CD14-positive monocyte (primary cell): ENCODE data around the gene TNNI3K. TPM values are rescaled to one million over a fixed set of nuclear protein-coding genes. Genes with fewer than 3 reads are reported as not detected.

Source experiments
- DNase-seq, 3 donors: peaks; one replicate each; pipeline ENCODE4 v3.0.0-alpha.2; 2011 to 2022
- H2AFZ ChIP-seq: 2 replicates; pipeline ENCODE4 v1.6.0; 2012; ENCODE audit warnings: mild to moderate bottlenecking, low read depth, low read length, inconsistent platforms; ENCODE audit not compliant: insufficient read depth, poor library complexity, severe bottlenecking
- H3K27ac ChIP-seq, 2 donors: 1 replicate in 1 of 2; 2 replicates in 1 of 2; pipeline ENCODE4 v1.5.1; 2012 to 2013; ENCODE audit warnings: low read length in 2 of 2, control low read depth in 1 of 2, inconsistent platforms in 1 of 2, low read depth in 1 of 2, mild to moderate bottlenecking in 1 of 2
- H3K27me3 ChIP-seq, 2 donors: one replicate each; pipeline versions ENCODE4 v1.6.0 to v1.6.1; 2011 to 2013; ENCODE audit warnings: low read length in 2 of 2; ENCODE audit not compliant: control insufficient read depth in 2 of 2, insufficient read depth in 2 of 2
- H3K36me3 ChIP-seq, 2 donors: replicated peaks in 1 of 2; 1 replicate in 1 of 2; 2 replicates in 1 of 2; pipeline versions ENCODE4 v1.5.1 to v1.6.1; 2012 to 2013; ENCODE audit warnings: low read length in 2 of 2, control low read depth in 1 of 2, inconsistent platforms in 1 of 2, mild to moderate bottlenecking in 1 of 2; ENCODE audit not compliant: insufficient read depth in 2 of 2, control insufficient read depth in 1 of 2
- H3K4me1 ChIP-seq, 2 donors: 1 replicate in 1 of 2; 2 replicates in 1 of 2; pipeline versions ENCODE4 v1.5.1 to v1.6.1; 2012 to 2013; ENCODE audit warnings: low read length in 2 of 2, control low read depth in 1 of 2, inconsistent platforms in 1 of 2, mild to moderate bottlenecking in 1 of 2, moderate library complexity in 1 of 2; ENCODE audit not compliant: insufficient read depth in 2 of 2, control insufficient read depth in 1 of 2
- H3K4me2 ChIP-seq: replicated peaks from 2 replicates; pipeline ENCODE3; 2012; ENCODE audit warnings: low read length, moderate library complexity, mild to moderate bottlenecking; ENCODE audit not compliant: poor library complexity, severe bottlenecking; ENCODE audit errors: extremely low read depth
- H3K4me3 ChIP-seq, 3 experiments: fragments of 200-600 bp in 1 of 3; sonication (generic) in 1 of 3; replicated peaks in 1 of 3; 1 replicate in 2 of 3; 2 replicates in 1 of 3; pipeline ENCODE4 v1.5.1; 2011 to 2013; ENCODE audit warnings: low read length in 3 of 3, mild to moderate bottlenecking in 3 of 3, control low read depth in 2 of 3, low read depth in 2 of 3, inconsistent platforms in 1 of 3, moderate library complexity in 1 of 3
- H3K79me2 ChIP-seq: 2 replicates; pipeline ENCODE4 v1.6.0; 2012; ENCODE audit warnings: mild to moderate bottlenecking, control low read depth, inconsistent platforms, low read length, moderate library complexity; ENCODE audit not compliant: insufficient read depth
- H3K9ac ChIP-seq: 2 replicates; pipeline ENCODE4 v1.6.0; 2017; ENCODE audit warnings: low read length, mild to moderate bottlenecking; ENCODE audit not compliant: insufficient read depth, poor library complexity, severe bottlenecking
- H3K9me3 ChIP-seq, 2 donors: replicated peaks in 1 of 2; 1 replicate in 1 of 2; 2 replicates in 1 of 2; pipeline versions ENCODE4 v1.5.1 to v1.6.1; 2012 to 2013; ENCODE audit warnings: low read length in 2 of 2, control low read depth in 1 of 2; ENCODE audit not compliant: control insufficient read depth in 1 of 2, insufficient read depth in 1 of 2
- H4K20me1 ChIP-seq: 2 replicates; pipeline ENCODE4 v1.6.0; 2012; ENCODE audit warnings: mild to moderate bottlenecking, low read length, control low read depth, moderate library complexity; ENCODE audit not compliant: insufficient read depth
- H3K27ac Mint-ChIP-seq, 7 donors: one replicate each; pipeline ENCODE4 v1.8.0; 2020; ENCODE audit warnings: mild to moderate bottlenecking in 7 of 7, mixed read lengths in 7 of 7, moderate library complexity in 6 of 7, inconsistent platforms in 2 of 7
- H3K27me3 Mint-ChIP-seq, 3 donors: one replicate each; pipeline ENCODE4 v1.8.0; 2021 to 2022; ENCODE audit warnings: low read depth in 3 of 3, mild to moderate bottlenecking in 3 of 3, mixed read lengths in 3 of 3, moderate library complexity in 3 of 3, inconsistent platforms in 1 of 3
- H3K36me3 Mint-ChIP-seq, 2 donors: one replicate each; pipeline ENCODE4 v1.8.0; 2020; ENCODE audit warnings: mixed read lengths in 2 of 2, inconsistent platforms in 1 of 2, mild to moderate bottlenecking in 1 of 2
- H3K4me1 Mint-ChIP-seq: one replicate; pipeline ENCODE4 v1.8.0; 2020; ENCODE audit warnings: mild to moderate bottlenecking, mixed read lengths
- H3K4me3 Mint-ChIP-seq, 2 donors: one replicate each; pipeline ENCODE4 v1.8.0; 2020; ENCODE audit warnings: mild to moderate bottlenecking in 2 of 2, mixed read lengths in 2 of 2, moderate library complexity in 1 of 2
- H3K9me3 Mint-ChIP-seq, 7 donors: one replicate each; pipeline ENCODE4 v1.8.0; 2020 to 2022; ENCODE audit warnings: mixed read lengths in 7 of 7, mild to moderate bottlenecking in 6 of 7, moderate library complexity in 6 of 7, inconsistent platforms in 2 of 7
- CTCF ChIP-seq: fragments of 200-600 bp; IDR thresholded peaks from one replicate; pipeline ENCODE4 v1.8.0; 2022; ENCODE audit warnings: antibody characterized with exemption, mild to moderate bottlenecking
- WGBS: methylation state at CpG from one replicate; pipeline ENCODE4 v1.1.5; 2013; ENCODE audit warnings: missing lambda C conversion rate; ENCODE audit not compliant: insufficient coverage; 5-methylcytosine and 5-hydroxymethylcytosine counted together
- intact Hi-C, 2 donors: fragments of 100-400 bp; cut with micrococcal nuclease; formaldehyde crosslinking; loops; one replicate each; pipeline versions ENCODE4 v1.15.0 to v1.15.1; 2023
- polyA plus RNA-seq, 3 donors: library from polyadenylated mRNA; depleted of rRNA in 1 of 3; unstranded in 2 of 3; stranded (reverse) in 1 of 3; fragments of 300-500 nt in 2 of 3; fragments of >200 nt in 1 of 3; fragmentation: Illumina TruSeq in 2 of 3; gene quantifications; 1 replicate in 2 of 3; 2 replicates in 1 of 3; pipeline ENCODE4 v1.2.3, GENCODE V29; 2012 to 2021

TNNI3K gene
- polyA plus RNA-seq, 3 donors, result 0.51 TPM; not detected in 2

- Histone ChIP-seq H3K36me3 (no peaks in the 10 kb centered on the region), H4K20me1 (no peaks in the 10 kb centered on the region), H3K9me3 (no peaks in the 10 kb centered on the region), H3K27me3 (no peaks in the 10 kb centered on the region), H3K79me2 (no peaks in the 10 kb centered on the region), H3K4me3 (no peak overlapping the region), H3K4me2 (no peak overlapping the region), H3K9ac (no peak overlapping the region), H3K4me1 (no peaks in the 10 kb centered on the region), H3K27ac (no peak overlapping the region), H2AFZ (no peak overlapping the region)
- Mint-ChIP-seq H3K36me3 (no peaks in the 10 kb centered on the region), H3K27me3 (no peaks in the 10 kb centered on the region), H3K4me1 (no peaks in the 10 kb centered on the region), H3K4me3 (no peak overlapping the region), H3K27ac (no peak overlapping the region), H3K9me3 (peaks cover 0 to 5% (median 0%) of the 10 kb centered on the region in 7 donors)
- intact Hi-C loops, result no loop called here
- no peak for TF ChIP-seq CTCF
- 81% methylated on average over 3 of the region's 6 CpGs for WGBS
- DNase-seq, result no peak
These were observed 89.7 kb downstream of the TNNI3K start for GRCh38 chr1:74324684-74325448.

- Histone ChIP-seq H3K9ac (no peak overlapping the region), H3K9me3 (no peaks in the 10 kb centered on the region), H3K36me3 (no peaks in the 10 kb centered on the region), H3K27ac (no peak overlapping the region), H4K20me1 (no peaks in the 10 kb centered on the region), H3K4me1 (no peaks in the 10 kb centered on the region), H3K79me2 (no peaks in the 10 kb centered on the region), H2AFZ (no peak overlapping the region), H3K4me2 (no peak overlapping the region), H3K27me3 (no peaks in the 10 kb centered on the region), H3K4me3 (no peak overlapping the region)
- Mint-ChIP-seq H3K36me3 (no peaks in the 10 kb centered on the region), H3K4me1 (no peaks in the 10 kb centered on the region), H3K27ac (no peak overlapping the region), H3K9me3 (peaks cover 0 to 5% (median 3%) of the 10 kb centered on the region in 7 donors), H3K27me3 (no peaks in the 10 kb centered on the region), H3K4me3 (no peak overlapping the region)
- intact Hi-C loops, result no loop called here
- TF ChIP-seq CTCF, result no peak
- DNase-seq, result no peak
These were observed 93.7 kb downstream of the TNNI3K start for GRCh38 chr1:74328851-74329250.
